ENCODE measurements around the gene TMEM269.

TMEM269 gene

DNA sequence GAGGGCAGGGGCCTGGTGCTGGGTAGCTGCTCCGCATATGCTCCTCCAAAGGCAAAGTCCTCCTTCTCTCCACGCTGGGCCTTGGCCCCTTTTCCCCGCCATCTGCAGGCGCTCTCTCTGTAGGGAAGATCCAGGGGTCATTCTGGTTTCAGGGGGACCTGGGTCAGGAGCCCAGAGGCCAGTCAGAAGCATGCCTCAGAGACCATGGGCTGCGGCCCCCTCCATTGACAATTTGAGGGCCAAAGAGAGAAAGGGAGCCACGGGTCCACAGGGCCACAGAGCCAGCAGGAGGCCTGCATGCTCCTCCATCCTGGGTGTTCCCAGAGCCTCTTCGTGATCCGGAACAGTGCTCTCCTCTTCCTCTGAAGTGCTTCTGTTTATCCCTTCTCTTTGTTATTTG lies 42.6 kb upstream of the TMEM269 start:
- Histone ChIP-seq H3K9me3 (replicated peaks in 1 of 2; ENCODE audit: control insufficient read depth in 2 of 2, insufficient read depth in 1 of 2, low read depth in 1 of 2, low read length in 2 of 2) (no peaks in the 10 kb centered on the region), H2BK5ac (ENCODE audit: low read length) (no peak overlapping the region), H3K4me3 (ENCODE audit: low read length in 2 of 2) (no peak overlapping the region), H3K4ac (ENCODE audit: low read length) (no peak overlapping the region), H4K8ac (ENCODE audit: low read depth, low read length) (no peak overlapping the region), H2BK12ac (ENCODE audit: low read length) (no peak overlapping the region), H2AK5ac (ENCODE audit: low read depth, low read length) (peak overlapping the region; percentile 42), H2AFZ (ENCODE audit: low read length) (no peak overlapping the region), H3K18ac (ENCODE audit: low read length) (no peak overlapping the region), H3K79me1 (ENCODE audit: low read depth, low read length) (no peaks in the 10 kb centered on the region), H3K9ac (ENCODE audit: low read depth, low read length, poor library complexity) (no peak overlapping the region), H3K23ac (ENCODE audit: low read depth, low read length, poor library complexity) (no peak overlapping the region), H2BK15ac (ENCODE audit: low read length) (no peak overlapping the region), H3K14ac (ENCODE audit: low read length) (no peak overlapping the region), H3K36me3 (replicated peaks in 1 of 2; ENCODE audit: control insufficient read depth in 2 of 2, insufficient read depth in 2 of 2, low read length in 2 of 2) (peaks cover 17 to 21% of the 10 kb centered on the region in 2 donors), H3K4me1 (ENCODE audit: control insufficient read depth in 2 of 2, insufficient read depth in 1 of 2, low read depth in 1 of 2, low read length in 2 of 2) (peaks cover 15 to 20% of the 10 kb centered on the region in 2 donors), H3K4me2 (ENCODE audit: insufficient read depth, low read length, poor library complexity, severe bottlenecking) (no peak overlapping the region), H4K91ac (ENCODE audit: low read depth, low read length, poor library complexity) (no peak overlapping the region), H3K27ac (replicated peaks; ENCODE audit: low read length) (no peak overlapping the region), H2BK120ac (ENCODE audit: low read depth, low read length) (no peak overlapping the region), H3K27me3 (ENCODE audit: control insufficient read depth in 3 of 3, insufficient read depth in 3 of 3, low read depth in 1 of 3, low read length in 3 of 3) (no peaks in the 10 kb centered on the region)
- no peak for DNase-seq (ENCODE audit: low spot score)
- no CpG with 5 or more reads among the region's 8 CpGs for WGBS, 2 donors (ENCODE audit: extremely low coverage in 2 of 2, insufficient read length in 2 of 2, insufficient replicate concordance in 1 of 2)

DNA sequence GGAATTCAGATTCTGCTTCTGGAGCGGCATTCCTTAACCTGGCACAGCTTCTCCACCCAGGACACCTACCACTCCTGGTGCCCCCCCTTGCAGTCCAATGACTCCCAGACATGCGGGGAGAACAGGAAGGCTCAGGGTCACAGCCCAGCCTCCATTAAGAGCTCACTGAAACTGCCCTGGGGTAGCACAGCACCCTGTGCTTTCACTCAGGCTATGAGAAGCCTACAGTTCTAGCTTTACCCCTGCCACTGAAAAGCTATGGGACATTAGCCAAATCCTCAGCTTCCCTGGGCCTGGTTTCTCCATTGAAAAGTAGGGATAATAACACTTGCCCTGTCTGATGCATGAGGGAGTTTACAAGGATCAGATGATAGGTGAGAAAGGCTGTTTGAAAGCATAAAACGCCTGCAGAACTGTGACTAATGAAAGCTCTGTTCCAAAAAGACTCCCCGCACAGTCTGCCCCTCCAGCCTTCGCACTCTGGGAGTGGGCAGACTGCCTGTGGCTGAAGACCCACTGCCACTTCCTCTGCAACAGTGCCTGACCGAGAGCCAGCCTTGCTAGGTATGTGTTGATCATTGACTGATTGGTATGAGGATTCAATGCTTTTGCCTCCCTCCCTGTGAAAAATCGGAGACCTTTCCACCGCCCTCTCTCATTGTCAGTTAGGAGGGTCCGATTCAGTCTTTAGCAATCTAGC lies 42.0 kb upstream of the TMEM269 start:
- no peak for DNase-seq (ENCODE audit: low spot score)
- no peak overlapping the region for H4K91ac ChIP-seq (ENCODE audit: low read depth, low read length, poor library complexity)
- peaks cover 15 to 20% of the 10 kb centered on the region in 2 donors for H3K4me1 ChIP-seq (ENCODE audit: control insufficient read depth in 2 of 2, insufficient read depth in 1 of 2, low read depth in 1 of 2, low read length in 2 of 2)
- no peak overlapping the region for H3K9ac ChIP-seq (ENCODE audit: low read depth, low read length, poor library complexity)
- H3K14ac ChIP-seq (ENCODE audit: low read length): no peak overlapping the region
- H4K8ac ChIP-seq (ENCODE audit: low read depth, low read length): no peak overlapping the region
- no peaks in the 10 kb centered on the region for H3K27me3 ChIP-seq (ENCODE audit: control insufficient read depth in 3 of 3, insufficient read depth in 3 of 3, low read depth in 1 of 3, low read length in 3 of 3)
- H3K23ac ChIP-seq (ENCODE audit: low read depth, low read length, poor library complexity): no peak overlapping the region
- no peak overlapping the region for H3K4me2 ChIP-seq (ENCODE audit: insufficient read depth, low read length, poor library complexity, severe bottlenecking)
- H2AK5ac ChIP-seq (ENCODE audit: low read depth, low read length): no peak overlapping the region
- peaks cover 21 to 27% of the 10 kb centered on the region in 2 donors for H3K36me3 ChIP-seq (replicated peaks in 1 of 2; ENCODE audit: control insufficient read depth in 2 of 2, insufficient read depth in 2 of 2, low read length in 2 of 2)
- no peak overlapping the region for H3K4ac ChIP-seq (ENCODE audit: low read length)
- no peak overlapping the region for H2BK5ac ChIP-seq (ENCODE audit: low read length)
- no peak overlapping the region for H3K4me3 ChIP-seq (ENCODE audit: low read length in 2 of 2)
- no peak overlapping the region for H3K18ac ChIP-seq (ENCODE audit: low read length)
- no peaks in the 10 kb centered on the region for H3K9me3 ChIP-seq (replicated peaks in 1 of 2; ENCODE audit: control insufficient read depth in 2 of 2, insufficient read depth in 1 of 2, low read depth in 1 of 2, low read length in 2 of 2)
- no peak overlapping the region for H2BK12ac ChIP-seq (ENCODE audit: low read length)
- no CpG with 5 or more reads among the region's 9 CpGs for WGBS, 2 donors (ENCODE audit: extremely low coverage in 2 of 2, insufficient read length in 2 of 2, insufficient replicate concordance in 1 of 2)
- no peak overlapping the region for H2BK15ac ChIP-seq (ENCODE audit: low read length)
- H3K79me1 ChIP-seq (ENCODE audit: low read depth, low read length): no peaks in the 10 kb centered on the region
- H2BK120ac ChIP-seq (ENCODE audit: low read depth, low read length): no peak overlapping the region
- H2AFZ ChIP-seq (ENCODE audit: low read length): no peak overlapping the region
- H3K27ac ChIP-seq (replicated peaks; ENCODE audit: low read length): no peak overlapping the region

DNA sequence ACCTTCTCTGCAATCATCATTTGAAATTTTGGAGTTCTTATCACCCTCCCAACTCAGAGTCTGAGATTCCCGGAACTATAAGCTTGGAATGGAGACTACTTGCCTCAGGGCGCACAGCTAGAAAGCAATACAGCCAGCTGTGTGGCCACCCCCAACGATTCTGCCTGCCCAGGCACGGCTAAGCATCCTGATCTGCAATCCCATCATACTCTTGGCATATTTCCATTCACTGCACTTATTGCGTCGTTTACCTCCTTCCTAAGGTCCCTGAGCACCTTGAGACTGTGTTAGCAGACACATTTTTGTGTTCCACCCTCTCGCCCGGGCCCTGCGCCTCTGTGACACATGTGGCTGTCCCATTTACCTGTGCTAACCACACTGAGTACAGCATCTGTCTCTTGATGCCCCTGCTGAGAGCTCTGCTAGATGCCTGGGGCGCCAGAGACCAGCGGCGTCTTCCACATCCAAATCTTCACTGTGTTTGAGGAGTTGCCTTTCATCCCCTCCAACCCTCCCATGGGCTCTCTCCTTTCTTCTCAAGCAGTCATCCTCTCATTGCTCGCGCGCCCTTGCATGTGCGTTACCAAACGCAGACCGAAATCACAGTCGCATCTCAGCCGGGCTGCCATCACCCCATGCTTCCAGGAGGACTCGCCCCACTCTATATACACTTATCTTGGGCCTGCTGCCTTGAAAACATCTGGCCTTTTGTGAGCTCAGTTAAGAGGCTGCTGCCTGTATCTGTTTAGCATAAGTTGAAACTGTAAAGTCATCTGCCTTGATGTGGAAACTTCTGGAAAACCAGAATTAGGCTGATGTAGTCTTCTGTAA lies 41.3 kb upstream of the TMEM269 start:
- Histone ChIP-seq H3K4me1 (ENCODE audit: control insufficient read depth in 2 of 2, insufficient read depth in 1 of 2, low read depth in 1 of 2, low read length in 2 of 2) (peaks cover 15 to 20% of the 10 kb centered on the region in 2 donors), H4K91ac (ENCODE audit: low read depth, low read length, poor library complexity) (no peak overlapping the region), H2AK5ac (ENCODE audit: low read depth, low read length) (no peak overlapping the region), H3K79me1 (ENCODE audit: low read depth, low read length) (no peaks in the 10 kb centered on the region), H3K23ac (ENCODE audit: low read depth, low read length, poor library complexity) (no peak overlapping the region), H3K27me3 (ENCODE audit: control insufficient read depth in 3 of 3, insufficient read depth in 3 of 3, low read depth in 1 of 3, low read length in 3 of 3) (no peaks in the 10 kb centered on the region), H3K4me2 (ENCODE audit: insufficient read depth, low read length, poor library complexity, severe bottlenecking) (no peak overlapping the region), H2BK5ac (ENCODE audit: low read length) (no peak overlapping the region), H3K9me3 (replicated peaks in 1 of 2; ENCODE audit: control insufficient read depth in 2 of 2, insufficient read depth in 1 of 2, low read depth in 1 of 2, low read length in 2 of 2) (no peaks in the 10 kb centered on the region), H2BK12ac (ENCODE audit: low read length) (no peak overlapping the region), H2BK120ac (ENCODE audit: low read depth, low read length) (no peak overlapping the region), H3K9ac (ENCODE audit: low read depth, low read length, poor library complexity) (no peak overlapping the region), H3K4me3 (ENCODE audit: low read length in 2 of 2) (no peak overlapping the region), H3K14ac (ENCODE audit: low read length) (no peak overlapping the region), H3K27ac (replicated peaks; ENCODE audit: low read length) (no peak overlapping the region), H2AFZ (ENCODE audit: low read length) (no peak overlapping the region), H3K36me3 (replicated peaks in 1 of 2; ENCODE audit: control insufficient read depth in 2 of 2, insufficient read depth in 2 of 2, low read length in 2 of 2) (peaks cover 27 to 34% of the 10 kb centered on the region in 2 donors), H4K8ac (ENCODE audit: low read depth, low read length) (no peak overlapping the region), H3K4ac (ENCODE audit: low read length) (no peak overlapping the region), H2BK15ac (ENCODE audit: low read length) (no peak overlapping the region), H3K18ac (ENCODE audit: low read length) (no peak overlapping the region)
- DNase-seq (ENCODE audit: low spot score): no peak
- no CpG with 5 or more reads among the region's 21 CpGs for WGBS, 2 donors (ENCODE audit: extremely low coverage in 2 of 2, insufficient read length in 2 of 2, insufficient replicate concordance in 1 of 2)

DNA sequence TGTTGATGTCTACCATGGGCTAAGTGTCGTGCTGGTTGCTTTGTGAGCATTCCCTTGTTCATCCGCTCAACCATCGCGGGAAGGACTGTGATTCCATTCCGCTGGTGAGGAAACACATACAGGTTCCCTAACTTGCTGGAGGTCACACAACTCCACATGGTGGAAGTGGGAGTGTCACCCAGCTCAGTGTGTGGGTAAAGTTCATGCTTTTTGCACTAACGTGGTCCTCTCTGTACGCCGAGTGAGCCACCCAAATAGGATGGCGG lies 40.7 kb upstream of the TMEM269 start:
- Histone ChIP-seq H3K9me3 (replicated peaks in 1 of 2; ENCODE audit: control insufficient read depth in 2 of 2, insufficient read depth in 1 of 2, low read depth in 1 of 2, low read length in 2 of 2) (no peaks in the 10 kb centered on the region), H3K4ac (ENCODE audit: low read length) (no peak overlapping the region), H3K36me3 (replicated peaks in 1 of 2; ENCODE audit: control insufficient read depth in 2 of 2, insufficient read depth in 2 of 2, low read length in 2 of 2) (peaks cover 31 to 40% of the 10 kb centered on the region in 2 donors), H2AFZ (ENCODE audit: low read length) (no peak overlapping the region), H2BK15ac (ENCODE audit: low read length) (no peak overlapping the region), H2AK5ac (ENCODE audit: low read depth, low read length) (no peak overlapping the region), H3K4me2 (ENCODE audit: insufficient read depth, low read length, poor library complexity, severe bottlenecking) (no peak overlapping the region), H4K91ac (ENCODE audit: low read depth, low read length, poor library complexity) (no peak overlapping the region), H3K79me1 (ENCODE audit: low read depth, low read length) (no peaks in the 10 kb centered on the region), H3K27ac (replicated peaks; ENCODE audit: low read length) (no peak overlapping the region), H3K4me1 (ENCODE audit: control insufficient read depth in 2 of 2, insufficient read depth in 1 of 2, low read depth in 1 of 2, low read length in 2 of 2) (peaks cover 15 to 20% of the 10 kb centered on the region in 2 donors), H3K27me3 (ENCODE audit: control insufficient read depth in 3 of 3, insufficient read depth in 3 of 3, low read depth in 1 of 3, low read length in 3 of 3) (no peaks in the 10 kb centered on the region), H3K9ac (ENCODE audit: low read depth, low read length, poor library complexity) (no peak overlapping the region), H2BK5ac (ENCODE audit: low read length) (no peak overlapping the region), H3K4me3 (ENCODE audit: low read length in 2 of 2) (no peak overlapping the region), H2BK120ac (ENCODE audit: low read depth, low read length) (no peak overlapping the region), H2BK12ac (ENCODE audit: low read length) (no peak overlapping the region), H3K18ac (ENCODE audit: low read length) (no peak overlapping the region), H4K8ac (ENCODE audit: low read depth, low read length) (no peak overlapping the region), H3K14ac (ENCODE audit: low read length) (no peak overlapping the region), H3K23ac (ENCODE audit: low read depth, low read length, poor library complexity) (no peak overlapping the region)
- no peak for DNase-seq (ENCODE audit: low spot score)
- no CpG with 5 or more reads among the region's 9 CpGs for WGBS, 2 donors (ENCODE audit: extremely low coverage in 2 of 2, insufficient read length in 2 of 2, insufficient replicate concordance in 1 of 2)
